Cardiac muscle cell (in vitro differentiated cells and primary cell): Measurements from ENCODE around the gene CSPG4. TPM values are rescaled to one million over a fixed set of nuclear protein-coding genes. Genes with fewer than 3 reads are reported as not detected.
A peak's percentile ranks its signal among the peaks of the same experiment; 100 is the strongest.
"Not testable (repeated sequence)": the region's sequence is repeated elsewhere in the genome, so short reads cannot be mapped to it uniquely, and the experiment has no call there.

Experiments used
- DNase-seq, 2 donors: peaks; one replicate each; pipeline versions ENCODE4 v3.0.0 to v3.0.0-alpha.2; 2010 to 2017; ENCODE audit warnings: low read depth in 1 of 2, low spot score in 1 of 2
- H3K27ac ChIP-seq: fragments of 200-600 bp; sonication (generic); 2 replicates; pipeline ENCODE4 v1.5.1; 2016
- H3K27me3 ChIP-seq: fragments of 200-600 bp; sonication (generic); 2 replicates; pipeline ENCODE4 v1.6.0; 2016; ENCODE audit warnings: control low read depth
- H3K36me3 ChIP-seq: fragments of 200-600 bp; sonication (generic); 2 replicates; pipeline ENCODE4 v1.5.1; 2016; ENCODE audit warnings: control low read depth
- H3K4me1 ChIP-seq: fragments of 200-600 bp; sonication (generic); 2 replicates; pipeline ENCODE4 v1.8.1; 2017; ENCODE audit warnings: low read depth, mild to moderate bottlenecking, mixed run types
- H3K4me3 ChIP-seq: fragments of 200-600 bp; sonication (generic); 2 replicates; pipeline ENCODE4 v1.5.1; 2016; ENCODE audit warnings: mild to moderate bottlenecking
- H3K9me3 ChIP-seq: fragments of 200-600 bp; sonication (generic); 2 replicates; pipeline ENCODE4 v1.5.1; 2017; ENCODE audit warnings: low read depth, mild to moderate bottlenecking, control low read depth
- CTCF ChIP-seq: IDR thresholded peaks from 2 replicates; pipeline ENCODE4 v1.5.1; 2012; ENCODE audit warnings: low read depth, mild to moderate bottlenecking, low read length
- polyA plus RNA-seq: library from polyadenylated mRNA; unstranded; fragments of >200 nt; fragmentation: Nextera tagmentation; extraction: Ambion mirVana; gene quantifications from 2 replicates; pipeline ENCODE4 v1.2.1, GENCODE V29; 2016
- total RNA-seq: library from RNA; depleted of rRNA; stranded (reverse); fragments of >200 nt; gene quantifications from 2 replicates; pipeline ENCODE4 v1.2.3, GENCODE V29; 2016

CSPG4 gene
- total and polyA plus RNA-seq, 2 experiments from 2014 or later, result 7.1 to 30.6 TPM

GRCh38 chr15:75739791-75740190 lies 27.1 kb upstream of the CSPG4 start:
- Histone ChIP-seq H3K36me3 (no peaks in the 10 kb centered on the region), H3K4me1 (no peaks in the 10 kb centered on the region), H3K9me3 (no peaks in the 10 kb centered on the region), H3K4me3 (no peak overlapping the region), H3K27me3 (peaks cover 12% of the 10 kb centered on the region), H3K27ac (no peak overlapping the region)
- DNase-seq, result no peak
- no peak for TF ChIP-seq CTCF

- Histone ChIP-seq H3K4me1 (no peaks in the 10 kb centered on the region), H3K27me3 (peaks cover 12% of the 10 kb centered on the region), H3K4me3 (peak overlapping the region; percentile 68), H3K36me3 (no peaks in the 10 kb centered on the region), H3K27ac (no peak overlapping the region), H3K9me3 (no peaks in the 10 kb centered on the region)
- peak; percentile 96 to 97 for DNase-seq
- TF ChIP-seq CTCF, result no peak
Measured at GRCh38 chr15:75738647-75739325, 26.1 kb upstream of the CSPG4 start.

- Histone ChIP-seq H3K4me1 (no peaks in the 10 kb centered on the region), H3K36me3 (no peaks in the 10 kb centered on the region), H3K27ac (no peak overlapping the region), H3K4me3 (peak overlapping the region; percentile 68), H3K27me3 (peaks cover 12% of the 10 kb centered on the region), H3K9me3 (no peaks in the 10 kb centered on the region)
- no peak for DNase-seq
- TF ChIP-seq CTCF, result no peak
Measured at GRCh38 chr15:75738014-75738646, 25.5 kb upstream of the CSPG4 start.

GRCh38 chr15:75737116-75738013 lies 24.7 kb upstream of the CSPG4 start:
- Histone ChIP-seq H3K4me3 (peak overlapping the region; percentile 68), H3K27me3 (peaks cover 12% of the 10 kb centered on the region)
- H3K36me3 ChIP-seq, H3K9me3 ChIP-seq, DNase-seq, H3K27ac ChIP-seq, H3K4me1 ChIP-seq: not testable (repeated sequence)

GRCh38 chr15:75736256-75736655 lies 23.6 kb upstream of the CSPG4 start:
- Histone ChIP-seq H3K27ac (no peak overlapping the region), H3K9me3 (no peaks in the 10 kb centered on the region), H3K27me3 (peaks cover 12% of the 10 kb centered on the region), H3K4me1 (peaks cover 5% of the 10 kb centered on the region), H3K36me3 (no peaks in the 10 kb centered on the region), H3K4me3 (no peak overlapping the region)
- no peak for TF ChIP-seq CTCF
- DNase-seq, result no peak

- not testable (repeated sequence) for H3K27ac ChIP-seq, H3K4me3 ChIP-seq, DNase-seq, H3K36me3 ChIP-seq, H3K4me1 ChIP-seq, H3K9me3 ChIP-seq, H3K27me3 ChIP-seq
Measured at GRCh38 chr15:75734861-75735760, 22.5 kb upstream of the CSPG4 start.
